PFSK-1 (cell line): ENCODE results near the gene CTF1.

Source experiments
- FOXP2 ChIP-seq: optimal IDR thresholded peaks from 2 replicates; pipeline ENCODE3; 2011; ENCODE audit warnings: borderline replicate concordance, control low read depth, inconsistent platforms; ENCODE audit not compliant: insufficient read depth; ENCODE audit errors: extremely low read length, extremely low read depth
- POLR2AphosphoS5 ChIP-seq: IDR thresholded peaks from 2 replicates; pipeline ENCODE4 v1.6.1; 2012; ENCODE audit warnings: low read depth, mild to moderate bottlenecking, control low read depth, low read length, moderate library complexity
- SIN3A ChIP-seq: IDR thresholded peaks from 2 replicates; pipeline ENCODE4 v1.6.1; 2012; ENCODE audit warnings: mild to moderate bottlenecking, low read length, moderate library complexity, borderline replicate concordance; ENCODE audit not compliant: insufficient read depth
- TAF1 ChIP-seq: IDR thresholded peaks from 2 replicates; pipeline ENCODE4 v1.6.1; 2012; ENCODE audit warnings: low read length, control low read depth, borderline replicate concordance; ENCODE audit not compliant: insufficient read depth
- TF ChIP-seq, protein P1 (sequence below), 2 experiments: IDR thresholded peaks; 2 replicates each; pipeline versions ENCODE4 v1.6.1 to v1.8.0; 2011 to 2012; ENCODE audit warnings: low read depth in 2 of 2, low read length in 2 of 2, control low read depth in 1 of 2, inconsistent platforms in 1 of 2, mild to moderate bottlenecking in 1 of 2, moderate library complexity in 1 of 2; ENCODE audit not compliant: insufficient read depth in 1 of 2

The CTF1 gene

DNA sequence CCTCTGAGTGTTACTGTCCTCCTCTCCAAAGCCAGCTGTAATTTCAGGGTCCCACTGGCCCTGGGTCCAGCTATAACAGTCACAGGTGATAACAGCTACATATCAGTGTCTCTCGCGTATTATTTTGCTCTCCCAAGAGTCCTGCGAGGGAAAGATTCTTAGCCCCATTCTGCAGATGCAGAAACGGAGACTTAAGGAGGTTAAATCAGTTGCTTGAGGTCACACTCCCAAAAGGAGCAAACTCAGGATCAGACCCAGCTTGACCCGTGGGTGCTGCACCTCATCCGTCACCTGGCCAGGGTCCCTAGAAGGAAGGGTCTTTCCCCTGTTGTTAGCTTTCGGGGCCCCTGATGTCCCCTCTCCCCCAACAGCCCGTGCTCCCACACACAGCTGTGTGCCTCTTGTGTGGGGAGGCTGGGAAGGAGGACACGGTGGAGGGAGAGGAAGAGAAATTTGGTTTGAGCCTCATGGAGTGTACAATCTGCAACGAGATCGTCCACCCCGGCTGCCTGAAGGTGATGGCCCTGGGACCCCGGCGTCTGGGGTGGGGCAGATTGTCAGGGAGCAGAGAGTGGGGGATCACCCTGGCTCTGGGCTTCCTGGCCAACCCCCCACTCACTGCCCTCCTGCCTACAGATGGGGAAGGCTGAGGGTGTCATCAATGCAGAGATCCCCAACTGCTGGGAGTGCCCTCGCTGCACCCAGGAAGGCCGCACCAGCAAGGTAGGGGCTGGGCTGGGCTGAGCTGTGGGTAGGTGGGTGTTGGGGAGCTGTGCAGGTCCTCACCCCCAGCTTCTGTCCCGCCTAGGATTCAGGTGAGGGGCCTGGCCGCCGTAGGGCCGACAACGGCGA is 30.7 kb downstream of the CTF1 start:
- TF ChIP-seq FOXP2 = no peak
- TF ChIP-seq, protein P1, sequence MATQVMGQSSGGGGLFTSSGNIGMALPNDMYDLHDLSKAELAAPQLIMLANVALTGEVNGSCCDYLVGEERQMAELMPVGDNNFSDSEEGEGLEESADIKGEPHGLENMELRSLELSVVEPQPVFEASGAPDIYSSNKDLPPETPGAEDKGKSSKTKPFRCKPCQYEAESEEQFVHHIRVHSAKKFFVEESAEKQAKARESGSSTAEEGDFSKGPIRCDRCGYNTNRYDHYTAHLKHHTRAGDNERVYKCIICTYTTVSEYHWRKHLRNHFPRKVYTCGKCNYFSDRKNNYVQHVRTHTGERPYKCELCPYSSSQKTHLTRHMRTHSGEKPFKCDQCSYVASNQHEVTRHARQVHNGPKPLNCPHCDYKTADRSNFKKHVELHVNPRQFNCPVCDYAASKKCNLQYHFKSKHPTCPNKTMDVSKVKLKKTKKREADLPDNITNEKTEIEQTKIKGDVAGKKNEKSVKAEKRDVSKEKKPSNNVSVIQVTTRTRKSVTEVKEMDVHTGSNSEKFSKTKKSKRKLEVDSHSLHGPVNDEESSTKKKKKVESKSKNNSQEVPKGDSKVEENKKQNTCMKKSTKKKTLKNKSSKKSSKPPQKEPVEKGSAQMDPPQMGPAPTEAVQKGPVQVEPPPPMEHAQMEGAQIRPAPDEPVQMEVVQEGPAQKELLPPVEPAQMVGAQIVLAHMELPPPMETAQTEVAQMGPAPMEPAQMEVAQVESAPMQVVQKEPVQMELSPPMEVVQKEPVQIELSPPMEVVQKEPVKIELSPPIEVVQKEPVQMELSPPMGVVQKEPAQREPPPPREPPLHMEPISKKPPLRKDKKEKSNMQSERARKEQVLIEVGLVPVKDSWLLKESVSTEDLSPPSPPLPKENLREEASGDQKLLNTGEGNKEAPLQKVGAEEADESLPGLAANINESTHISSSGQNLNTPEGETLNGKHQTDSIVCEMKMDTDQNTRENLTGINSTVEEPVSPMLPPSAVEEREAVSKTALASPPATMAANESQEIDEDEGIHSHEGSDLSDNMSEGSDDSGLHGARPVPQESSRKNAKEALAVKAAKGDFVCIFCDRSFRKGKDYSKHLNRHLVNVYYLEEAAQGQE (IDR thresholded peaks at IDR 0.05; ENCODE audit: insufficient read depth in 1 of 2, low read depth in 2 of 2, low read length in 2 of 2) = no peak
- no peak for TF ChIP-seq SIN3A
- no peak for TF ChIP-seq POLR2AphosphoS5
- no peak for TF ChIP-seq TAF1

DNA sequence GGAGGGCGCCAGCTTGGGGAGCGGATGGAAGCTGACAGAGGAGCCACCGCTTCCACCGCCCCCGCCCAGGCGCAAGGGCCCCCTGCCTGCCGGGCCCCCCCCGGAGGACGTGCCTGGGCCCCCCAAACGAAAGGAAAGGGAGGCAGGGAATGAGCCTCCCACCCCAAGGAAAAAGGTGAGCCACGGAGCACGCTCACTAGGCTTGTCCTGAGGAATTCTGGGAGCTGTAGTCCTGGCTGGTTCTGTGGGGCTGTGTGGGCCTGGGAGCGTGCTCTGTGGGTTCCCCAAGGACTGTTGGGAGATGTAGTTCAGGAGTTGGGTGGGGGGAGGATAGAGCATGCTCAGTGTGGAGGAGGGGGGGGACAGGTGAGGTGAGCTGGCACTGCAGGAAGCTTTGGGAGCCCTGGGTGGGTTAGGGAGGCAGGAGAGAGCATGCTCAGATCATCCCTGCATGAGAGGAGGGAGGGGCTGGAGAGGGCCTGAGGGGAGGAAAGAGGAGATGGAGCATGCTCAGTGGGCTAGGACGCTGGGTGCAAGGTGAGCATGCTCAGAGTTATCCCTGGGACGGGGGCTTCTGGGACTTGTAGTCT is 31.5 kb downstream of the CTF1 start:
- TF ChIP-seq, protein P1 (IDR thresholded peaks at IDR 0.05; ENCODE audit: insufficient read depth in 1 of 2, low read depth in 2 of 2, low read length in 2 of 2) = no peak
- TF ChIP-seq TAF1 = no peak

DNA sequence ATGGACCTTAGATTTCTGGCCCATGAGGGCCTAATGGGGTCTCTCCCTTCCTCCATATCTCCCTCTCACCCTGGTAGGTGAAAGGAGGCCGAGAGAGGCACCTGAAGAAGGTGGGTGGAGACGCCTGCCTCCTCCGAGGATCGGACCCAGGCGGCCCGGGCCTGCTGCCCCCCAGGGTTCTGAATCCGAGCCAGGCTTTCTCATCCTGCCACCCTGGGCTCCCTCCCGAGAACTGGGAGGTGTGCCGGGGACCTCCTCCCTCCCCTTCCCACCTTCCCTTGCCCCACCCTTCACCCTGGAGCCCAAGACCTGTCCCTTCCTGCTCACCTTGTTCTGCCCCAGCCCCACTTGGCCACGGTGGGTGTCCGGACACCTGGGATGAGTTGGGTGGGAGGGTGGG is 32.0 kb downstream of the CTF1 start:
- TF ChIP-seq, protein P1 (IDR thresholded peaks at IDR 0.05; ENCODE audit: insufficient read depth in 1 of 2, low read depth in 2 of 2, low read length in 2 of 2) = no peak
- TF ChIP-seq TAF1 (no peak), POLR2AphosphoS5 (no peak), FOXP2 (no peak), SIN3A (no peak)

DNA sequence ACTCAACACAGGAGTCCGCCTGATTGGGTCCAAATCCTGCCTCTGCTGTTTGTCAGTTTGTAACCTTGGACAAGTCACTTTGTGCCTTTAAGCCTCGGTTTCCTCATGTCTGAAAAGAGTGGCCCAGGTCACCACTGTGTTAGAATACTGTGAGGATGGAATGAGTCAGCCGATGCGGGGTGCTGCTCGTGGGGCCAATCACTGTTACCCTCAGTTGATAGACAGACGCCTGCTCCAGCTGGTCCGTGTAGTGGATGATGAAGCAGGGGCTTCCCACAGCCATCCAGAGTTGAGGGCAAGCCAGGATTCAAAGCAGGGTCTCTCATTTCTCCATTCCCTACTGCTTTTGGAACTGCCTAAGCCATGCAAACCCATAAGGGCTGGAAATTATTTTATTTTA is 32.8 kb downstream of the CTF1 start:
- TF ChIP-seq SIN3A = no peak
- TF ChIP-seq, protein P1 (IDR thresholded peaks at IDR 0.05; ENCODE audit: insufficient read depth in 1 of 2, low read depth in 2 of 2, low read length in 2 of 2) = no peak
- no peak for TF ChIP-seq POLR2AphosphoS5
- no peak for TF ChIP-seq TAF1
- TF ChIP-seq FOXP2 = no peak

- TF ChIP-seq, protein P1 (IDR thresholded peaks at IDR 0.05; ENCODE audit: insufficient read depth in 1 of 2, low read depth in 2 of 2, low read length in 2 of 2) = no peak
- TF ChIP-seq TAF1 (no peak), SIN3A (no peak), FOXP2 (no peak), POLR2AphosphoS5 (no peak)
Observed at GRCh38 chr16:30930160-30930571, 33.8 kb downstream of the CTF1 start.
